WTC11 (cell line): ENCODE measurements around the gene SPOP.

ENCODE experiments used
- ATF3 ChIP-seq: sonication (generic); formaldehyde crosslinking; conservative IDR thresholded peaks from 2 replicates; pipeline ENCODE4 v1.8.1; 2022; ENCODE audit warnings: mild to moderate bottlenecking, missing genetic modification reagents
- ELF4 ChIP-seq: sonication (generic); formaldehyde crosslinking; IDR thresholded peaks from 2 replicates; pipeline ENCODE4 v1.8.1; 2022; ENCODE audit warnings: low read depth, mild to moderate bottlenecking, moderate library complexity, missing genetic modification reagents
- ETV6 ChIP-seq: sonication (generic); formaldehyde crosslinking; IDR thresholded peaks from 2 replicates; pipeline ENCODE4 v1.8.1; 2022; ENCODE audit warnings: mild to moderate bottlenecking, missing genetic modification reagents
- JAZF1 ChIP-seq: fragments of 250-450 bp; sonication (Bioruptor Pico); IDR thresholded peaks from 2 replicates; pipeline ENCODE4 v1.9.0; 2021; ENCODE audit warnings: moderate library complexity, mild to moderate bottlenecking, inconsistent platforms
- NR2C2 ChIP-seq: sonication (generic); formaldehyde crosslinking; IDR thresholded peaks from 2 replicates; pipeline ENCODE4 v1.8.0; 2022; ENCODE audit warnings: mild to moderate bottlenecking, missing genetic modification reagents
- TEAD4 ChIP-seq: sonication (generic); formaldehyde crosslinking; IDR thresholded peaks from 2 replicates; pipeline ENCODE4 v1.8.0; 2022; ENCODE audit warnings: mild to moderate bottlenecking, missing genetic modification reagents
- ZNF263 ChIP-seq: sonication (generic); formaldehyde crosslinking; IDR thresholded peaks from 2 replicates; pipeline ENCODE4 v1.8.1; 2022; ENCODE audit warnings: low read depth, mild to moderate bottlenecking, moderate library complexity, missing genetic modification reagents
- TF ChIP-seq, protein P1 (sequence below): fragments of 200-600 bp; IDR thresholded peaks from 2 replicates; pipeline ENCODE4 v1.8.0; 2022; ENCODE audit warnings: antibody characterized with exemption
- TF ChIP-seq, protein P2 (sequence below): fragments of 250-450 bp; sonication (Bioruptor Pico); IDR thresholded peaks from 2 replicates; pipeline ENCODE4 v1.9.0; 2021; ENCODE audit warnings: mild to moderate bottlenecking

GRCh38 chr17:49565948-49566491 lies 111.9 kb downstream of the SPOP start:
- TF ChIP-seq NR2C2 (CRISPR knock-in tag) (no peak), ELF4 (no peak), JAZF1 (no peak), ZNF263 (CRISPR knock-in tag) (no peak), TEAD4 (no peak), ETV6 (no peak), ATF3 (no peak)
- TF ChIP-seq, protein P1, sequence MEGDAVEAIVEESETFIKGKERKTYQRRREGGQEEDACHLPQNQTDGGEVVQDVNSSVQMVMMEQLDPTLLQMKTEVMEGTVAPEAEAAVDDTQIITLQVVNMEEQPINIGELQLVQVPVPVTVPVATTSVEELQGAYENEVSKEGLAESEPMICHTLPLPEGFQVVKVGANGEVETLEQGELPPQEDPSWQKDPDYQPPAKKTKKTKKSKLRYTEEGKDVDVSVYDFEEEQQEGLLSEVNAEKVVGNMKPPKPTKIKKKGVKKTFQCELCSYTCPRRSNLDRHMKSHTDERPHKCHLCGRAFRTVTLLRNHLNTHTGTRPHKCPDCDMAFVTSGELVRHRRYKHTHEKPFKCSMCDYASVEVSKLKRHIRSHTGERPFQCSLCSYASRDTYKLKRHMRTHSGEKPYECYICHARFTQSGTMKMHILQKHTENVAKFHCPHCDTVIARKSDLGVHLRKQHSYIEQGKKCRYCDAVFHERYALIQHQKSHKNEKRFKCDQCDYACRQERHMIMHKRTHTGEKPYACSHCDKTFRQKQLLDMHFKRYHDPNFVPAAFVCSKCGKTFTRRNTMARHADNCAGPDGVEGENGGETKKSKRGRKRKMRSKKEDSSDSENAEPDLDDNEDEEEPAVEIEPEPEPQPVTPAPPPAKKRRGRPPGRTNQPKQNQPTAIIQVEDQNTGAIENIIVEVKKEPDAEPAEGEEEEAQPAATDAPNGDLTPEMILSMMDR, result no peak
- TF ChIP-seq, protein P2, sequence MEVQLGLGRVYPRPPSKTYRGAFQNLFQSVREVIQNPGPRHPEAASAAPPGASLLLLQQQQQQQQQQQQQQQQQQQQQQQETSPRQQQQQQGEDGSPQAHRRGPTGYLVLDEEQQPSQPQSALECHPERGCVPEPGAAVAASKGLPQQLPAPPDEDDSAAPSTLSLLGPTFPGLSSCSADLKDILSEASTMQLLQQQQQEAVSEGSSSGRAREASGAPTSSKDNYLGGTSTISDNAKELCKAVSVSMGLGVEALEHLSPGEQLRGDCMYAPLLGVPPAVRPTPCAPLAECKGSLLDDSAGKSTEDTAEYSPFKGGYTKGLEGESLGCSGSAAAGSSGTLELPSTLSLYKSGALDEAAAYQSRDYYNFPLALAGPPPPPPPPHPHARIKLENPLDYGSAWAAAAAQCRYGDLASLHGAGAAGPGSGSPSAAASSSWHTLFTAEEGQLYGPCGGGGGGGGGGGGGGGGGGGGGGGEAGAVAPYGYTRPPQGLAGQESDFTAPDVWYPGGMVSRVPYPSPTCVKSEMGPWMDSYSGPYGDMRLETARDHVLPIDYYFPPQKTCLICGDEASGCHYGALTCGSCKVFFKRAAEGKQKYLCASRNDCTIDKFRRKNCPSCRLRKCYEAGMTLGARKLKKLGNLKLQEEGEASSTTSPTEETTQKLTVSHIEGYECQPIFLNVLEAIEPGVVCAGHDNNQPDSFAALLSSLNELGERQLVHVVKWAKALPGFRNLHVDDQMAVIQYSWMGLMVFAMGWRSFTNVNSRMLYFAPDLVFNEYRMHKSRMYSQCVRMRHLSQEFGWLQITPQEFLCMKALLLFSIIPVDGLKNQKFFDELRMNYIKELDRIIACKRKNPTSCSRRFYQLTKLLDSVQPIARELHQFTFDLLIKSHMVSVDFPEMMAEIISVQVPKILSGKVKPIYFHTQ (CRISPR knock-in tag), result no peak
